GM18873 (cell line): ENCODE measurements around the gene RNF138.
"Not testable (repeated sequence)": the region's sequence is repeated elsewhere in the genome, so short reads cannot be mapped to it uniquely, and the experiment has no call there.

Experiments
- ATAC-seq: cut with Tn5 transposase; IDR thresholded peaks from one replicate; pipeline ENCODE4 v1.9.1; 2021; ENCODE audit warnings: mild to moderate bottlenecking, moderate library complexity, moderate number of reproducible peaks; ENCODE audit not compliant: unreplicated experiment, low FRiP score

Gene RNF138

DNA sequence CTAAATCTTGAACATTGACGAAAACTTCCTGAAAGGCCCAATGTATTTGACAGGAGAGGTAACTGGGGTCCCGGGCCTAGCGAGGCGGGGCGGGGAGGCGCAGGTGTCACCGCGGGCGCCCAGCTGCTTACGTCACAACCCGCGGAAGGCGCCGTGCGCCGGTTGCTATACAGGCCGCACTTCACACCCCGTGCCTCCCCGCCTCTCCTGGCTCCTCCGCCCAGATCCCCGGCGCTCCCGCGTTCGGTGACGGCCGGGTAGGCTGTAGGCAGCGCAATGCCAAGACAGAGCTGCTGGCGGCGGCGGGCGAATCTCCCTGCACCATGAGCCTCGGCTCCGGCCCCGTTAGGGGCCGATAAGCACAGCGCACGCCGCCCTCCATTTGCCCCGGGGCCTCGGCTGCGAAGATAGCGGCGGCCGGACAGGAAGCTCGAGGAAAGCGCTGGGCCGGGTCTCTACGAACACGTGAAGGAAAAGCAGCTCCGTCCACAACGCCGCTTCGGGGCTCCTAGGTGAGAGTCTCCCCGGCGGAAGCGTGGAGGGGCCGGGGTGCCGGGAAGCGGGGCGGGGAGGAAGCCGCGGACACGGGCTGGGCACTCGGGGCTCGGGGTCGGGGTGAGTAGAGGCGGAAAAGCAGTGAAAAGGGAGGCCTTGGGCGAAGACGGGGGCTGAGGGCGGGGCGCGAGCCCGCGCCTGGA, at the start of gene RNF138:
Gene RNF138 (plus strand): TSS at position 151 of the 698 bp plus-strand sequence. CDS start 903 bp downstream, outside the sequence.
- peak; percentile 58 for ATAC-seq

GRCh38 chr18:32042337-32042736, 49.3 kb upstream of the RNF138 start:
- ATAC-seq, result no peak

- peak; percentile 52 for ATAC-seq
Observed at GRCh38 chr18:32048507-32049091, 43.1 kb upstream of the RNF138 start.

DNA sequence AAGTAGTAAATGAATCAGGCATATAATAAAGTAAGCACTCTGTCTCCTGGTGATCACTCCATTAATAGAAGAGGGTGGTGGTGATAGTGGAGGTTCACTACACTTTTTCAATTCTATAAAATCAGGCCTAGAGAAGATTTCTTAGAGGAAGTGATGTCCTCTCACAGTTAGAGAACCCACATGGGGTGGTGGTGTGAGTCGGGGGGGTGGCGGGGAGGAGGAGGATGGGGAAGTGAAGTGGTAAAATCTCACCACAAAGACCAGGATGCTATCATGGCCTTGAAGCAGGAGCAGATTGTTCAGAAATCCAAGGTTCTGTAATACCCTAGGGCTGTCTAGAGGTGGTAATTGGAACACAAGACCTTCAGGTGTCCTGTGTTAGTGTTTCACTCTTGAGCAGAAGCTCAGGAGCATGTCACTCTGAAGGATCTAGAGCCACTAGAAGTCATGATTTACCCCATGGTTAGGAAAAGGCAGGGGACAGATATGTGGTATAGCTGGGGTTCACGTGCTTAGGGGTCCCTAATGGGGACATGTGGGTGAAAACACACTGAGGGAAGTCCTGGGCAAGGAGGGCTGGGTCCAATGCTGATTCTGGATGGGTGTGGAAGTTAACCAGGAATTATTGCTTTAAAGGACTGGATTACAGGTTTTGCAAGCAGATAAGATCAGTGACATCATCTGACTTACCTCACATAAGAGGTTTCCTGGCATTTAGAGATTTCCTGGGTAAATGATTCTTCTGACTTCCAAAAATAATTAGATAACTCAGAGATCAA, 42.1 kb upstream of the RNF138 start:
- no peak for ATAC-seq

GRCh38 chr18:32056613-32057358, 34.9 kb upstream of the RNF138 start:
- ATAC-seq, result no peak

DNA sequence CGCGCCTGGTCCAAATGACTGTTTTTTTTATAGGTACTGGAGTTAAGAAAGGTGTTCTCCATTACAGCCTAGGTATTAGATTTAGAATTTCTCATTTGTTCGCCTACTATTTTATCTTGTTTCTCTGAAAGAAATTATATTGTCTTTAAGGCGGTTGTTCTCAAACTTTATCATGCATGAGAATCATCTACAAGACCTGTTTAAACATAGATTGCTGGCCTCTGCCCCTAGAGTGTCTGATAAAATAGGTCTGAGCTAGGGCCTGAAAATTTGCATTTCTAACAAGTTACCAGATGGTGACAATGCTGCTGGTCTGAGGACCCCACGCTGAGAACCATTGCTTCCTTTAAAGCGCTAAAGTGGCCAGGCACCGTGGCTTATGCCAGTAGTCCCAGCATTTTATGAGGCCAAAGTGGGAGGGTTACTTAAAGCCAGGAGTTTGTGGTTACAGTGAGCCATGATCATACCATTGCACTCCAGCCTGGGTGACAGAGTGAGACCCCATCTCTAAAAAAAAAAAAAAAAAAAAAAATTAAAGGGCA, 34.0 kb upstream of the RNF138 start:
- ATAC-seq, result no peak

DNA sequence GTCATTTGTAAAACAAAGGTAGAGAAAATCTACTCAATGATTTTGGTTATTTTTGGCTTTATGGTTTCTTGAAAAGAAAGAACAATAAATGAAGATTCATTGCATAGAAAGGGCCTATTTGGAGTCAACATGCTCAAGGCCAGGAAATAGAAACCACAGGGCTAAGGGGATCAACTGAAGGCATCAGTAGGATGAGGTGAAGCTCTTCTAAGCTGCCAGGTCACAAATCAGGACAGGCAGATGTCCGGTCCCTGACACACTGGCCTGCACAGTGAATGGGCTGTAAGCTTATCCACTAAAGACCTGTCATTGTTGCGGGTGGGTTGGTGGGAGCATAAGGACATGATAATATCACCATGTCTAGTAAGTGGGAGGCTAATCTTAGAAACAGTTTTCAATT, 31.6 kb upstream of the RNF138 start:
- ATAC-seq, result no peak

DNA sequence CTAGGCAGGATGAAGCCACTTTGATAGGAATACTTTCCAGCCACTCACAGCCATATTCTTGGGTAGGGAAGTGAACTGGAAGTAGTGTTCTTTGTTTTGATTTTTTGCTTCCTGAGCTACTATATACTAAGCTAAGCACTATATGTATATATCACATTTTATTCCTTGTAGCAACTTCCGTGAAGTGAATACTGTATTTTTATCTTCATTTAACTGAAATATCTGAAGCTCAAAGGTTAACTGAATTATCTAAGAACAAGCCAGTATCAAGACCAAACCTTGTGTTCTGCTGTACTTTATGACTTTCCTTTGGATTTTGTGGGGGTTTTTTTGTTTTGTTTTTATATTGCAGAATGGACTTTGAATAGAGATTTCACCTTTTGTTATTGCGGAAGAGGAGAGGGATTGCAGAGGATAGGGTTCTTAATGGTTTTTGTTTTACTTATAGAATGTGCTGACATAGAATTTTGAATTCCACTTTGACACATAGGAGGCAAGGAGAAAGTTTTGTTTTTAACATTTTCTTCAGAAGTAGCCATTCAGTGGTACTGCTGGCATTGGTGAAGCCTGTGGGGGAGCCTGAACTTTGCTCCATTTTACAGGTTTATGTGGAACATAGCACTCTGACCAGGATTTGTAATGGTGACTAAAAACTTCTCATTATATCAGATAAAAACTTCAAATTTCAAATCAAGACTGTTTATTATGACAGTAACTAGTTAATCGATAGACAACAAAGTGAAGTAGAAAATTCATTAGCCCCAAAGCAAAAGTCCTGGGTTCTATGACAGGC, 24.1 kb upstream of the RNF138 start:
- no peak for ATAC-seq

DNA sequence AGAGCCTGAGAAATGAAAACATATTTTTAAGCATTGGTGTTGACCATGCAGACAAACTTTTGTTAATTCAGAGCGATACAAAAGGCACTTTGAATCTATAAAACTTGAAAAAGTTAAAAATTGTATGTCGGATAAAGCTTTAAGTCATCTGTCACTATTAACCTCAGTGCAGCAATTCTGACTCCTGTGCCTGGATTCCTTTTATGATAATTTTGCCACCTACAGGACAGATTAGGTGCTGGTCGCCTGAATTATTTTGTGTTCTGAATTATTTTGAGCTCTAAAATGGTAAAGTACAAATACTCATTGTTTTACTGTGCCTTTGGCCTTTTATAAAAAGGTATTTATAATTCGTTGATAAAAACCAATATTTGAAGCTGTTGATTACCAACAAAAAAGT, 19.4 kb upstream of the RNF138 start:
- no peak for ATAC-seq

DNA sequence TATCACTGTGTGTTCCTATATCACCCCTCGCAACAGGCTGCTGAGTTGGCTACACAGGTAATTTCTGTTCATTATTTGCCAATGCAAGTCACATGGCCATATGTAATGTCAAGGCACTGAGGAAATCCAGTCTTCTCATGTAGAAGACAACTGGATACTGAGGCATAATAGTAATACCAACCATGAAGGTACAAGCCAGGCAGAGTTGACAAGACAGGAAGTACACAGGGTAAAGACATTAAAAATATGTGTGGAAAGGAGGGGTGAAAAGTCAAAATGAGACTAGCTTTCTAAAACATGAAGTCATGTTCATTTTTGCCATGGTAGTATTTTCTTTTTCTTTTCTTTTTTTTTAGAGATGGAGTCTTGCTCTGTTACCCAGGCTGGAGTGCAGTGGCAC, 17.5 kb upstream of the RNF138 start:
- ATAC-seq, result no peak

GRCh38 chr18:32078845-32079244, 12.8 kb upstream of the RNF138 start:
- no peak for ATAC-seq

GRCh38 chr18:32081881-32082280, 9.8 kb upstream of the RNF138 start:
- ATAC-seq, result no peak

DNA sequence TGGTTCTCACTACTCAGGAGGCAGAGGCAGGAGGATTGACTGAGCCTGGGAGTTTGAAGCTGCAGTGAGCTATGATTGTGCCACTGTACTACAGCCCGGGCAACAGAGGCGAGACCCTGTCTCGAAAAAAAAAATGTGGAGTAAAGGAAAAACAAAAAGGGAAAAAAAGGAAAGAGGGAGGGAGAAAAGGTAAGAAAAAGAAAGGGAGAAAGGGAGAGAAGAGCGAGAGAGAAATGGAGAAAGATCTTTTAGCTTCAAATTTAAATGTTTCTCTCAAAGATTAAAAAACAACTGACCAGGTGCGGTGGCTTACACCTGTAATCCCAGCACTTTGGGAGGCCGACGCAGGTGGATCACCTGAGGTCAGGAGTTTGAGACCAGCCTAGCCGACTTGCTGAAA, 7.9 kb upstream of the RNF138 start:
- ATAC-seq, result no peak

DNA sequence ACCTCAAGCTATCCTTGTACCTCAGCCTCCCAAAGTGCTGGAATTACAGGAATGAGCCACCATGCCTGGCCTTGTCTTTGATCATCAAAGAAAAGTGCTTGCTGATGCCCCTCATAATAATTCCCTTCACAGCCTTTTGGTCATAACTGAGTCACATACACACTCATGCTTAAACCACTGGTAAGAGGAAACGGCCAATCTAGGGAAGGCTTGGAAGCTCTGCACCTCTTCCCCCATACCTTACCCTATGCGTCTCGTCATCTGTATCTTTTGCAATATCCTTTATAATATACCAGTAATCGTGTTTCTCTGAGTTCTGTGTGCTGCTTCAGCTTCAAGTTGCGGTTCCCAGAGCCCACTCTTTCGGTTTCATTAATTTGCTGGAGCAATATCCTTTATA, 4.8 kb upstream of the RNF138 start:
- ATAC-seq, result no peak

DNA sequence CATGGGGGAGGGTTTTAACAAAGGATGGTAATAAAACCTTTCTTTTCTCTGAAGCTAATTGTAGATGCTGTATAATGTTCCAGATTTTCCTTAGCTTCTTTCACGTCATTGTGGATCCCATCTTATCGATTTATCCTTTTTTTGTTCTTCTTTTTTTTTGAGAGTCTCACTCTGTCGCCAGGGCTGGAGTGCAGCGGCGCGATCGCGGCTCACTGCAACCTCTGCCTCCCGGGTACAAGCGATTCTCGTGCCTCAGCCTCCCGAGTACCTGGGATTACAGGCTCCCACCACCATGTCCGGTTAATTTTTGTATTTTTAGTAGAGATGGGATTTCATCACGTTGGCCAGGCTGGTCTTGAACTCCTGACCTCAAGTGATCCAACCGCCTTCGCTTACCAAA, 843 bp upstream of the RNF138 start:
- ATAC-seq, result not testable (repeated sequence)

GRCh38 chr18:32091325-32091723, 350 bp upstream of the RNF138 start:
- no peak for ATAC-seq

DNA sequence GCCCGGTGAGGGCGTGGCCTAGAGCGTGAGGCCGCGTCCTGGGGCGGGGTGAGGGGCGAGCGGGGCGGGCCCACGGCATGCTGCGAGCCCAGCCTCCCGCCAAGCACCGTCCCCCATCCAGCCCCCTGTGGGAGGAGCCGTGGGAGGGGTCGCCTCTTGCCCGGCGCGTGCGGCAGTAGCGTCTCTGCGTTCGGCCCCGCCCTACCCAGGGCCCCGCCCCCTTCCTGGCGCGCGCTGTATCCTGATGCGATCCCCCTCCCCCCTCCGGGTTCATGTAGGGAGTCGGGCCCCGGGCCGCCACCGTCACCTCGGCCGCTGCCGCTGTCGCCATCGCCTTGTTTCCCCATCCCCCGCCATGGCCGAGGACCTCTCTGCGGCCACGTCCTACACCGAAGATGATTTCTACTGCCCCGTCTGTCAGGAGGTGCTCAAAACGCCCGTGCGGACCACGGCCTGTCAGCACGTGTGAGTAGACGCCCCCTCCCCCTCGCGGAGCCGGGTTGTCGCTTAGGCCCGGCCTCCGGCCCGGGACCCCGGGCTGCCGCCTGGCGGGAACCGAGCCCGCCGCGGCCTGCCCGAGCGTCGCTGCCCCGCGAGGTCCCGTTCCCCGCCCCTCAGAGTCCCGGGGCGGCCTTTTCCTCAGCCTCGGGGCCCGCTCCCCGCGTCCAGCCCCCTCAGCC, 888 bp downstream of the RNF138 start:
- ATAC-seq, result peak; percentile 69

DNA sequence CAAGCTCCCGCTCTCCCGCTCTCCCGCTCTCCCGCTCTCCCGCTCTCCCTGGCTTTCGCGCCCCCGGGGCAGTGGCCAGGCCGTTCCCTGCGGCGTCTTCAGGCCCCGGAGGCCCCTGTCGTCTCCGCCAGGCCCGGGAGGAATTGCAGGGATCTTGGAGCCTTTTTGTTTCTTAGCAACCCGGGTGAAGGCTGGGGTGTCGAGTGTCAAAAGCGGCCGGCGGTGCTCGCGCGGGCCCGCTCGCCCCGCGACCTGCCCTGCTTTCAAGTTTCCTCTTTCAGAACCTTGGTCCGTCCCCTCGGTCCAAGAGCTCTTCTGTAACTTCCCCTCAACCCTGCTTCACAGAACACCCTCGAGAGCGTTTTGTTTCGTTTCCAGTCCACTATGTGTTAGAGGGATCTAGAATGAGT, 1.4 kb downstream of the RNF138 start:
- ATAC-seq, result peak; percentile 36

- no peak for ATAC-seq
Observed at GRCh38 chr18:32093523-32093922, 1.8 kb downstream of the RNF138 start.
